COLO829 (cell line): Measurements from ENCODE around the gene CARF.

Source experiments
- DNase-seq: peaks from one replicate; pipeline ENCODE4 v3.0.0; 2012; ENCODE audit warnings: low spot score

Gene CARF

DNA sequence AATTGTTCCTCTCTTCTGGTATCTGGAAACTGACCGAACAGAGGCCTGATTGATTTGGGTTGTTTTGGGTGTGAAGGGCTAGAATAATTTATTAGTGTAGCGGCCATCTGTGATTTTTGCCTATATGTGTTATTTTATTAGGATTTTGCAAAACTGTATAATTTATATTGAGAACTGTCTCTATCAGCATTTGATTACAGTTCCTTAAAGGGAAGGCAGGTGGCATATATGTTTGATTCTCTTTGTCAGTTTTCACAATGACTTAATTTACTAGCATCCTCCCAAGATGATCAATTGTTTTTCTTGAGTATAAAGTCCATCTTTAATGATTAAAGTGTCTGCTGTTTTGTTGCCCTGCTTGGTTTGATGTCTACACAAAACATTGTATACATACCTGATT is 107.1 kb downstream of the CARF start:
- no peak for DNase-seq

DNA sequence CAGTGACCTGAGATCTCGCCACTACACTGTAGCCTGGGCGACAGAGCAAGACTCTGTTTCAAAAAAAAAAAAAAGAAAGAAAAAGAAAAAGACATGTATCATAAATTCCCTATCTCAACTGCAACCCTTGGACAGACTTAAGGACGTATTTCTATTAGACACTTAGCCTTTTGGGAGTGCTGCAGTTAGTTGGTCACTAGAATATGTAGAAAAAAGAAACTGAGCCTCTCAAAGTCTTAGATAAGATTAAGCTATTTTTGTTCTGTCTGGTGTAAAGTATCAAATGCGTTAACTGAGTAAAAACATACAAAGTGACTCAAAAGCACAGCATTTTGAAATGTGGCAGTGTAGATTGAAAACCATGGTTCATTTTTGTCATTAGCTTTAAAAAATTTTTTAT is 109.9 kb downstream of the CARF start:
- no peak for DNase-seq

- DNase-seq, result no peak
Observed at GRCh38 chr2:203022751-203023150, 110.7 kb downstream of the CARF start.

DNA sequence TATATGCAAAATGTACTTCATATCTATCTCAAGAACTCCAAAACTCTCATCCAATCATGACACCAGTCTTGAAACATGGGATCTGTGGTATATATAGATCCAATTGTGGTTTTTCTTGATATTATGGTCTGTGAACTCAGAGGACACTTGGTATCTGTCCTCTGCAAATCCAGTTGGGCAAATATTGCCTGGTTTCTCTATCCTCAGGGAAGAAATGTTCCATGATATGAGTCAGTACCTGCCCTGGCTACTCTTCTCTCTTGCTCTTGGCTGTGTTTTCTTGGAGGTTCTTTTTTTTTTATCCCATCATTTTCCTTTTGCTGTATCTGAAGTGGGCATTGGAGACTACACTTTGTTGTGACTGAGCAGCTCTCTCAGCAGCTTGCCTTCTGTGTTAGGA is 113.5 kb downstream of the CARF start:
- no peak for DNase-seq

DNA sequence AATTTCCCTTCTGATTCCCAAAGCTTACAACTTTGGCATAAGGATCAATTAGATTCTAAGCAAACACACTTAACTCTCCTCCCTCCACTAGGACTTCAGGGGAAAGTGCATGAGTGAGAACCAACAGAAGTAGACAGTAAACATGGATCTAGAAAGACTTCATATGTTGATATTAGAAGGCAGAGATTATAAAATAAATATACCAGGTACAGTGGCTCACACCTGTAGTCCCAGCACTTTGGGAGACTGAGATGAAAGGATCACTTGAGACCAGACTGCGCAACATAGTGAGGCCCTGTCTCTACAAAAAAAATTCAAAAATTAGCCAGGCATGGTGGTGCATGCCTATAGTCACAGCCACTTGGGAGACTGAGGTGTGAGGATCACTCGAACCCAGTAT is 118.5 kb downstream of the CARF start:
- no peak for DNase-seq

DNA sequence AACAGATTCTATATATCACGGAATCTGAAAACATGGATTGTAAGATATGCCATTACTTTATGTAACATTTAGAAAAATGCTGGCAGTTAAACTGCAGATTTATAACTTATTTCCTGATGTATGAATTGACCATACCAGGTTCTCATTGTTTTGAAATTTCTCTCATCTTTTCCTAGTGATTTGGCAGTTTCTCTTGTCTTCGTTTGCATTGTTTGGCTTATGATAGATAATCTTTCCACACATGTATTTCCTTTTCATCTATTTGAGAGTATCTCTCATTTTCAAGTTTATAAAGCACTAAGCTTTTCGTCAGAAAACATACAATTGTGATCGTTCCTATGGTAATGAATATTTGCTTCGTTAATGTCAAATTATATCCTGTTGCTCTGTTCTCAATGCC is 118.9 kb downstream of the CARF start:
- DNase-seq, result no peak

- no peak for DNase-seq
Observed at GRCh38 chr2:203033395-203033794, 121.3 kb downstream of the CARF start.

DNA sequence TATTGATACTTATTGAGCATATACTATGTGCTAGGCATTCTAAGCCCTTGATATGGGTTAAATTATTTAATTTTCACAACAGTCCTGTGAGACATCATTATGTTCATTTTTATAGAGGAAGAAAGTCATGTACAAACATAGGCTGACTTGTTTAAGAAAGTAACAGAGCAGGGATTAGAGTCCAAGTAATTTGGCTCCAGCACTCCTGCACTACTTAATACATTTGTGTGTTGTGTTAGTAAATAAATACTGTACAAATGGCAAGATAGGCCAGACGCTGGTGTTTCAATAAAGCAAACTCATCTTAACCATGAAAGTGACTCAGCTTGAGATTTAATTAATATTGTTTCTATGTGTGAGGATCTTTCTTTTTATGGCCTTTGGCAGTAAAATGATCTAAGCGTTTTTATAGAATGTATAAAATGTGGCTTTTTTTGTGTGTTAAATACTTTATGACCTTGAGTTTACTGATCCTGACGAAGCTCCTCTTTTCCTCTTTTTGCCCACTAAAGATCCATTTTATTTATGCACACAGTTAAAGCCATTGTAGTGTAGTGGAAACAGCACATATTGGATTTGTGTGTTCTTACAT is 123.9 kb downstream of the CARF start:
- no peak for DNase-seq
